Activated CD4-positive, alpha-beta T cell treated with anti-CD3 and anti-CD28 coated beads for 24 hours (primary cell): ENCODE results near the gene PHACTR2.
"Not testable (repeated sequence)": the region's sequence is repeated elsewhere in the genome, so short reads cannot be mapped to it uniquely, and the experiment has no call there.

Experiments used
- DNase-seq, 2 donors: peaks; one replicate each; pipeline ENCODE4 v3.0.0-alpha.2; 2020; ENCODE audit warnings: low read depth in 2 of 2

PHACTR2 gene

GRCh38 chr6:143807103-143807772 is 129.5 kb downstream of the PHACTR2 start:
- DNase-seq, result no peak

- no peak for DNase-seq
These were observed 133.0 kb downstream of the PHACTR2 start for GRCh38 chr6:143810745-143811144.

GRCh38 chr6:143811501-143812157 is 133.9 kb downstream of the PHACTR2 start:
- DNase-seq, result no peak

- no peak for DNase-seq
These were observed 139.9 kb downstream of the PHACTR2 start for GRCh38 chr6:143817621-143818020.

GRCh38 chr6:143821359-143821758 is 143.6 kb downstream of the PHACTR2 start:
- no peak for DNase-seq

- no peak for DNase-seq
These were observed 144.8 kb downstream of the PHACTR2 start for GRCh38 chr6:143822584-143823024.

GRCh38 chr6:143823548-143823947 is 145.8 kb downstream of the PHACTR2 start:
- no peak for DNase-seq

- DNase-seq, result no peak
These were observed 150.8 kb downstream of the PHACTR2 start for GRCh38 chr6:143828572-143828971.

GRCh38 chr6:143836150-143836549 is 158.4 kb downstream of the PHACTR2 start:
- DNase-seq, result no peak

GRCh38 chr6:143838395-143838794 is 160.6 kb downstream of the PHACTR2 start:
- no peak for DNase-seq

GRCh38 chr6:143839196-143839595 is 161.4 kb downstream of the PHACTR2 start:
- no peak for DNase-seq

- no peak for DNase-seq
These were observed 163.0 kb downstream of the PHACTR2 start for GRCh38 chr6:143840595-143841265.

- no peak for DNase-seq
These were observed 164.7 kb downstream of the PHACTR2 start for GRCh38 chr6:143842461-143842901.

- DNase-seq, result peak; percentile 85 to 90
These were observed 165.3 kb downstream of the PHACTR2 start, which contains the start of gene LTV1 for GRCh38 chr6:143842902-143843676. Gene LTV1, plus strand, starts transcription at chr6:143843338. Its CDS starts 140 bp downstream, at chr6:143843478.

- DNase-seq, result no peak
These were observed 165.9 kb downstream of the PHACTR2 start for GRCh38 chr6:143843677-143843999.

GRCh38 chr6:143844006-143844405 is 166.2 kb downstream of the PHACTR2 start:
- DNase-seq, result no peak

- DNase-seq, result no peak
These were observed 167.3 kb downstream of the PHACTR2 start for GRCh38 chr6:143845033-143845432.

- DNase-seq, result not testable (repeated sequence)
These were observed 173.9 kb downstream of the PHACTR2 start for GRCh38 chr6:143851706-143852105.

GRCh38 chr6:143855057-143855456 is 177.3 kb downstream of the PHACTR2 start:
- DNase-seq, result not testable (repeated sequence)

GRCh38 chr6:143856762-143857161 is 179.0 kb downstream of the PHACTR2 start:
- not testable (repeated sequence) for DNase-seq

- DNase-seq, result no peak
These were observed 179.9 kb downstream of the PHACTR2 start for GRCh38 chr6:143857651-143858050.
